Trophoblast cell (in vitro differentiated cells and primary cell): ENCODE results near the gene NMNAT3.
"Not testable (repeated sequence)": the region's sequence is repeated elsewhere in the genome, so short reads cannot be mapped to it uniquely, and the experiment has no call there.

Experiments
- DNase-seq, 2 donors: peaks; one replicate each; pipeline ENCODE4 v3.0.0-alpha.2; 2016
- H2AFZ ChIP-seq: 2 replicates; pipeline ENCODE4 v1.6.1; 2013; ENCODE audit warnings: low read length, moderate library complexity, mild to moderate bottlenecking; ENCODE audit not compliant: insufficient read depth, poor library complexity
- H2AK5ac ChIP-seq: 2 replicates; pipeline ENCODE4 v1.6.1; 2013; ENCODE audit warnings: mild to moderate bottlenecking, low read length
- H2BK120ac ChIP-seq: 2 replicates; pipeline ENCODE4 v1.6.1; 2013; ENCODE audit warnings: low read length, mild to moderate bottlenecking, moderate library complexity; ENCODE audit not compliant: insufficient read depth, poor library complexity
- H2BK12ac ChIP-seq: 2 replicates; pipeline ENCODE4 v1.6.1; 2013; ENCODE audit warnings: mild to moderate bottlenecking, low read length, moderate library complexity
- H2BK5ac ChIP-seq: 2 replicates; pipeline ENCODE4 v1.6.1; 2013; ENCODE audit warnings: low read length, low read depth, moderate library complexity, mild to moderate bottlenecking; ENCODE audit not compliant: poor library complexity
- H3K14ac ChIP-seq: 2 replicates; pipeline ENCODE4 v1.6.1; 2013; ENCODE audit warnings: mild to moderate bottlenecking, low read length
- H3K18ac ChIP-seq: 2 replicates; pipeline ENCODE4 v1.6.1; 2013; ENCODE audit warnings: mild to moderate bottlenecking, low read length
- H3K23ac ChIP-seq: 2 replicates; pipeline ENCODE4 v1.6.1; 2013; ENCODE audit warnings: low read length
- H3K27ac ChIP-seq: 2 replicates; pipeline ENCODE4 v1.5.1; 2013; ENCODE audit warnings: low read depth, mild to moderate bottlenecking, inconsistent platforms, low read length, moderate library complexity
- H3K27me3 ChIP-seq: 2 replicates; pipeline ENCODE4 v1.6.1; 2013; ENCODE audit warnings: inconsistent platforms, mild to moderate bottlenecking, low read length, moderate library complexity; ENCODE audit not compliant: insufficient read depth
- H3K36me3 ChIP-seq, 2 experiments: 1 replicate in 1 of 2; 2 replicates in 1 of 2; pipeline ENCODE4 v1.6.1; 2013; ENCODE audit warnings: low read length in 2 of 2, mild to moderate bottlenecking in 2 of 2, moderate library complexity in 1 of 2; ENCODE audit not compliant: insufficient read depth in 2 of 2, control insufficient read depth in 1 of 2
- H3K4ac ChIP-seq: 2 replicates; pipeline ENCODE4 v1.6.1; 2013; ENCODE audit warnings: low read depth, mild to moderate bottlenecking, low read length, moderate library complexity
- H3K4me1 ChIP-seq, 2 experiments: 1 replicate in 1 of 2; 2 replicates in 1 of 2; pipeline ENCODE4 v1.6.1; 2013; ENCODE audit warnings: low read length in 2 of 2, mild to moderate bottlenecking in 2 of 2, moderate library complexity in 1 of 2; ENCODE audit not compliant: insufficient read depth in 2 of 2, control insufficient read depth in 1 of 2
- H3K4me2 ChIP-seq: 2 replicates; pipeline ENCODE4 v1.6.1; 2013; ENCODE audit warnings: inconsistent platforms, mild to moderate bottlenecking, low read length, moderate library complexity
- H3K4me3 ChIP-seq: 2 replicates; pipeline ENCODE4 v1.5.1; 2013; ENCODE audit warnings: mild to moderate bottlenecking, low read depth, low read length, inconsistent platforms
- H3K79me1 ChIP-seq: one replicate; pipeline ENCODE4 v1.6.1; 2013; ENCODE audit warnings: low read length
- H3K79me2 ChIP-seq: 2 replicates; pipeline ENCODE4 v1.6.1; 2013; ENCODE audit warnings: low read length, mild to moderate bottlenecking; ENCODE audit not compliant: control insufficient read depth, insufficient read depth, poor library complexity
- H3K9ac ChIP-seq: 2 replicates; pipeline ENCODE4 v1.6.1; 2013; ENCODE audit warnings: mild to moderate bottlenecking, low read length
- H3K9me3 ChIP-seq: 2 replicates; pipeline ENCODE4 v1.6.1; 2013; ENCODE audit warnings: low read depth, mild to moderate bottlenecking, control low read depth, inconsistent platforms, low read length; ENCODE audit not compliant: insufficient read depth
- H4K12ac ChIP-seq: 2 replicates; pipeline ENCODE4 v1.6.1; 2013; ENCODE audit warnings: low read depth, mild to moderate bottlenecking, low read length, moderate library complexity
- H4K8ac ChIP-seq: 2 replicates; pipeline ENCODE4 v1.6.1; 2013; ENCODE audit warnings: low read depth, mild to moderate bottlenecking, low read length, moderate library complexity
- H4K91ac ChIP-seq: one replicate; pipeline ENCODE4 v1.6.1; 2013; ENCODE audit warnings: low read depth, mild to moderate bottlenecking, low read length, moderate library complexity
- WGBS: extraction: QIAGEN DNeasy Blood & Tissue Kit; methylation state at CpG from one replicate; pipeline ENCODE4 v1.1.7; 2013; ENCODE audit warnings: missing lambda C conversion rate; ENCODE audit not compliant: insufficient read length, insufficient coverage; ENCODE audit errors: extremely low coverage; 5-methylcytosine and 5-hydroxymethylcytosine counted together

The NMNAT3 gene

GRCh38 chr3:139591186-139591585 lies 86.6 kb downstream of the NMNAT3 start:
- not testable (repeated sequence) for H3K9me3 ChIP-seq, H3K27me3 ChIP-seq, H4K8ac ChIP-seq, H3K4me1 ChIP-seq, H3K4ac ChIP-seq, H3K14ac ChIP-seq, H4K91ac ChIP-seq, H3K23ac ChIP-seq, H3K36me3 ChIP-seq, H4K12ac ChIP-seq, H2BK12ac ChIP-seq, DNase-seq, H2BK5ac ChIP-seq, H3K79me1 ChIP-seq, H2BK120ac ChIP-seq, H3K27ac ChIP-seq, H3K79me2 ChIP-seq, H2AK5ac ChIP-seq, H3K4me3 ChIP-seq, H3K9ac ChIP-seq, H3K4me2 ChIP-seq, H2AFZ ChIP-seq, H3K18ac ChIP-seq
- WGBS, result no CpG with 5 or more reads among the region's 22 CpGs

- Histone ChIP-seq H2BK12ac (no peak overlapping the region), H3K14ac (no peak overlapping the region), H2BK120ac (no peak overlapping the region), H3K4me3 (no peak overlapping the region), H3K18ac (no peak overlapping the region), H3K9me3 (no peaks in the 10 kb centered on the region), H4K91ac (no peak overlapping the region), H3K4me2 (no peak overlapping the region), H3K36me3 (no peaks in the 10 kb centered on the region), H2AFZ (no peak overlapping the region), H3K9ac (no peak overlapping the region), H3K27me3 (no peaks in the 10 kb centered on the region), H3K79me1 (no peaks in the 10 kb centered on the region), H3K79me2 (no peaks in the 10 kb centered on the region), H3K4me1 (no peaks in the 10 kb centered on the region), H3K4ac (no peak overlapping the region), H4K8ac (no peak overlapping the region), H4K12ac (no peak overlapping the region), H3K23ac (no peak overlapping the region), H2BK5ac (no peak overlapping the region), H3K27ac (no peak overlapping the region), H2AK5ac (no peak overlapping the region)
- DNase-seq, result peak in 1 of 2 donors; percentile 13
- WGBS, result no CpG with 5 or more reads among the region's 4 CpGs
Observed at GRCh38 chr3:139588450-139588849, 89.3 kb downstream of the NMNAT3 start.

GRCh38 chr3:139587797-139588196 lies 90.0 kb downstream of the NMNAT3 start:
- Histone ChIP-seq H3K14ac (no peak overlapping the region), H3K27ac (no peak overlapping the region), H3K23ac (no peak overlapping the region), H3K36me3 (no peaks in the 10 kb centered on the region), H4K12ac (no peak overlapping the region), H3K4me3 (no peak overlapping the region), H3K9ac (no peak overlapping the region), H3K18ac (no peak overlapping the region), H3K79me1 (no peaks in the 10 kb centered on the region), H3K4ac (no peak overlapping the region), H3K79me2 (no peaks in the 10 kb centered on the region), H2BK5ac (no peak overlapping the region), H2AFZ (no peak overlapping the region), H2BK120ac (no peak overlapping the region), H3K4me1 (no peaks in the 10 kb centered on the region), H4K8ac (no peak overlapping the region), H2AK5ac (no peak overlapping the region), H4K91ac (no peak overlapping the region), H2BK12ac (no peak overlapping the region), H3K9me3 (no peaks in the 10 kb centered on the region), H3K27me3 (no peaks in the 10 kb centered on the region), H3K4me2 (no peak overlapping the region)
- DNase-seq, result no peak

GRCh38 chr3:139586420-139587017 lies 91.3 kb downstream of the NMNAT3 start:
- Histone ChIP-seq H3K4ac (no peak overlapping the region), H3K4me2 (no peak overlapping the region), H2AK5ac (no peak overlapping the region), H3K23ac (no peak overlapping the region), H3K27me3 (no peaks in the 10 kb centered on the region), H3K4me3 (no peak overlapping the region), H2BK120ac (no peak overlapping the region), H2AFZ (no peak overlapping the region), H3K9me3 (no peaks in the 10 kb centered on the region), H3K14ac (no peak overlapping the region), H3K79me1 (no peaks in the 10 kb centered on the region), H3K4me1 (no peaks in the 10 kb centered on the region), H3K9ac (no peak overlapping the region), H3K79me2 (no peaks in the 10 kb centered on the region), H4K8ac (no peak overlapping the region), H2BK5ac (no peak overlapping the region), H3K36me3 (no peaks in the 10 kb centered on the region), H4K12ac (no peak overlapping the region), H3K27ac (no peak overlapping the region), H4K91ac (no peak overlapping the region), H2BK12ac (no peak overlapping the region), H3K18ac (no peak overlapping the region)
- no CpG with 5 or more reads among the region's 1 CpG for WGBS
- no peak for DNase-seq
